GM23248 (cell line): Measurements from ENCODE around the gene TMEM143. TPM values are rescaled to one million over a fixed set of nuclear protein-coding genes. Genes with fewer than 3 reads are reported as not detected.

Source experiments
- DNase-seq: peaks from one replicate; pipeline ENCODE4 v3.0.0-alpha.2; 2015
- H2AFZ ChIP-seq: fragments of 200-600 bp; sonication (generic); 2 replicates; pipeline ENCODE4 v1.6.1; 2016; ENCODE audit warnings: antibody characterized with exemption
- H3F3A ChIP-seq: fragments of 200-600 bp; sonication (generic); 2 replicates; pipeline ENCODE4 v1.6.1; 2016; ENCODE audit warnings: mild to moderate bottlenecking, antibody characterized with exemption, mixed run types; ENCODE audit not compliant: insufficient read depth
- H3K27ac ChIP-seq: fragments of 200-600 bp; sonication (generic); 2 replicates; pipeline ENCODE4 v1.5.1; 2016; ENCODE audit warnings: mild to moderate bottlenecking
- H3K27me3 ChIP-seq: fragments of 200-600 bp; sonication (generic); replicated peaks from 2 replicates; pipeline ENCODE4 v1.6.1; 2016; ENCODE audit warnings: mild to moderate bottlenecking; ENCODE audit not compliant: insufficient read depth
- H3K36me3 ChIP-seq: fragments of 200-600 bp; sonication (generic); 2 replicates; pipeline ENCODE4 v1.6.1; 2016; ENCODE audit warnings: low read depth, mild to moderate bottlenecking
- H3K4me1 ChIP-seq: fragments of 200-600 bp; sonication (generic); 2 replicates; pipeline ENCODE4 v1.6.1; 2016; ENCODE audit warnings: mild to moderate bottlenecking; ENCODE audit not compliant: insufficient read depth
- H3K4me2 ChIP-seq: fragments of 200-600 bp; sonication (generic); one replicate; pipeline ENCODE4 v1.6.1; 2016; ENCODE audit warnings: mild to moderate bottlenecking; ENCODE audit not compliant: unreplicated experiment
- H3K4me3 ChIP-seq: fragments of 200-600 bp; sonication (generic); 2 replicates; pipeline ENCODE4 v1.5.1; 2016; ENCODE audit warnings: mild to moderate bottlenecking
- H3K79me2 ChIP-seq: fragments of 200-600 bp; sonication (generic); 2 replicates; pipeline ENCODE4 v1.6.1; 2016; ENCODE audit warnings: mild to moderate bottlenecking; ENCODE audit not compliant: insufficient read depth
- H3K9ac ChIP-seq: fragments of 200-600 bp; sonication (generic); 2 replicates; pipeline ENCODE4 v1.6.1; 2016; ENCODE audit warnings: mild to moderate bottlenecking
- H3K9me2 ChIP-seq: fragments of 200-600 bp; sonication (generic); 2 replicates; pipeline ENCODE4 v1.6.1; 2016; ENCODE audit warnings: mixed run types, mild to moderate bottlenecking, moderate library complexity; ENCODE audit not compliant: insufficient read depth
- H3K9me3 ChIP-seq: fragments of 200-600 bp; sonication (generic); one replicate; pipeline ENCODE4 v1.6.1; 2017; ENCODE audit warnings: low read depth
- H4K20me1 ChIP-seq: fragments of 200-600 bp; sonication (generic); 2 replicates; pipeline ENCODE4 v1.6.0; 2016; ENCODE audit not compliant: insufficient read depth
- EZH2 ChIP-seq: fragments of 200-600 bp; sonication (generic); IDR thresholded peaks from 2 replicates; pipeline ENCODE4 v1.6.1; 2018; ENCODE audit warnings: antibody characterized with exemption, mild to moderate bottlenecking; ENCODE audit not compliant: insufficient read depth, poor library complexity, severe bottlenecking
- EZH2phosphoT487 ChIP-seq: fragments of 200-600 bp; sonication (generic); IDR thresholded peaks from 2 replicates; pipeline ENCODE4 v1.6.1; 2018; ENCODE audit warnings: antibody characterized with exemption, moderate library complexity, mild to moderate bottlenecking, low read depth; ENCODE audit not compliant: insufficient read depth
- WGBS, 2 experiments: methylation state at CpG; one replicate each; pipeline ENCODE4 v1.1.6; 2015 to 2017; ENCODE audit warnings: low lambda C conversion rate in 2 of 2, low coverage in 1 of 2; ENCODE audit errors: missing lambda C conversion rate in 2 of 2; 5-methylcytosine and 5-hydroxymethylcytosine counted together
- in situ Hi-C: fragments of 300-500 bp; cut with MboI; formaldehyde crosslinking; loops from 2 replicates; pipeline ENCODE4 v1.15.0; 2020
- polyA plus RNA-seq: library from polyadenylated mRNA; unstranded; fragments of >200 nt; fragmentation: Nextera tagmentation; extraction: Ambion mirVana; gene quantifications from 2 replicates; pipeline ENCODE4 v1.2.1, GENCODE V29; 2016
- total RNA-seq: library from RNA; depleted of rRNA; stranded (reverse); fragments of >200 nt; shearing (Covaris generic); gene quantifications from 2 replicates; pipeline ENCODE4 v1.2.3, GENCODE V29; 2014; rRNA removed

TMEM143 gene
- total RNA-seq = 7.6 and 27.1 TPM in 2 replicates
- polyA plus RNA-seq = 8.6 and 9.9 TPM in 2 replicates

- WGBS, 2 experiments = 4% methylated on average over 52 to 59 of the region's 59 CpGs
- TF ChIP-seq EZH2 (no peak), EZH2phosphoT487 (no peak)
- Histone ChIP-seq H3K9me3 (no peaks in the 10 kb centered on the region), H3F3A (no peaks in the 10 kb centered on the region), H4K20me1 (no peaks in the 10 kb centered on the region), H3K4me1 (no peaks in the 10 kb centered on the region), H3K4me2 (peak within 1 kb of the TSS; percentile 92), H3K9ac (peak within 1 kb of the TSS; percentile 85), H3K27me3 (no peaks in the 10 kb centered on the region), H3K79me2 (no peaks in the 10 kb centered on the region), H2AFZ (peak within 1 kb of the TSS; percentile 89), H3K27ac (peak within 1 kb of the TSS; percentile 50), H3K36me3 (no peaks in the 10 kb centered on the region), H3K9me2 (no peaks in the 10 kb centered on the region), H3K4me3 (peak within 1 kb of the TSS; percentile 73)
- DNase-seq = peak; percentile 99
- in situ Hi-C loops = no loop called here
These were observed at the start of gene TMEM143, which contains the start of gene SYNGR4 for GRCh38 chr19:48363810-48364597. Gene TMEM143, minus strand, starts transcription at chr19:48363940. Its CDS starts 20 bp downstream, at chr19:48363920. Gene SYNGR4, plus strand, starts transcription at chr19:48364367. Its CDS starts 1,476 bp downstream, at chr19:48365843.

GRCh38 chr19:48405850-48406249 lies 42.1 kb upstream of the TMEM143 start:
- no peak for TF ChIP-seq EZH2
- TF ChIP-seq EZH2phosphoT487 = no peak
- Histone ChIP-seq H3K9me2 (no peaks in the 10 kb centered on the region), H3F3A (no peaks in the 10 kb centered on the region), H2AFZ (no peak overlapping the region), H3K36me3 (no peaks in the 10 kb centered on the region), H3K9ac (no peak overlapping the region), H3K27ac (no peak overlapping the region), H3K4me1 (no peaks in the 10 kb centered on the region), H3K27me3 (no peaks in the 10 kb centered on the region), H3K9me3 (no peaks in the 10 kb centered on the region), H4K20me1 (no peaks in the 10 kb centered on the region), H3K4me2 (no peak overlapping the region), H3K79me2 (no peaks in the 10 kb centered on the region), H3K4me3 (no peak overlapping the region)
- no peak for DNase-seq
- in situ Hi-C loops = no loop called here
- WGBS, 2 experiments = 81 to 86% methylated on average over 13 of the region's 13 CpGs

DNA sequence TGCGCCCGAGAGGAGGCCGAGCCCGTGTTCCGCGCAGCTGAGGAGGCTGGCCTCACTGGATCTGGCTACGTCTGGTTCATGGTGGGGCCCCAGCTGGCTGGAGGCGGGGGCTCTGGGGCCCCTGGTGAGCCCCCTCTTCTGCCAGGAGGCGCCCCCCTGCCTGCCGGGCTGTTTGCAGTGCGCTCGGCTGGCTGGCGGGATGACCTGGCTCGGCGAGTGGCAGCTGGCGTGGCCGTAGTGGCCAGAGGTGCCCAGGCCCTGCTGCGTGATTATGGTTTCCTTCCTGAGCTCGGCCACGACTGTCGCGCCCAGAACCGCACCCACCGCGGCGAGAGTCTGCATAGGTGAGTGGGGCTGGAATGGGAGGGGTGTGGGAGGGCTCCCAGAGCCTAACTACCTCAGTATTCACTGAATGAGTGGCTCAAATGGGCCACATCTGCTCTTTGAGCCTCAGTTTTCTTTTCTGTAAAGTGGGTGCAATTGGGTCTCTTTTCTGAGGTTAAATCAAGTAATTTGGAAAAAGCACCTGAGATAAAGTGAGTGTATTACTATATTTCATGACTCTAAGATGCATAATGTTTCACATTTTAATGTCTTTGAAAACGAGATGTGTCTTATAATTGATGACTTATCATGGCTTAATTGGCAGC lies 41.4 kb upstream of the TMEM143 start:
- DNase-seq = no peak
- H3K27me3 ChIP-seq = no peaks in the 10 kb centered on the region
- in situ Hi-C loops = no loop called here
- H3K9me3 ChIP-seq = no peaks in the 10 kb centered on the region
- no peaks in the 10 kb centered on the region for H3K4me1 ChIP-seq
- no peaks in the 10 kb centered on the region for H3F3A ChIP-seq
- no peak overlapping the region for H3K4me3 ChIP-seq
- WGBS, 2 experiments = 86 to 92% methylated on average over 25 to 26 of the region's 27 CpGs
- TF ChIP-seq EZH2phosphoT487 (no peak), EZH2 (no peak)
- no peaks in the 10 kb centered on the region for H3K9me2 ChIP-seq
- H2AFZ ChIP-seq = no peak overlapping the region
- H3K79me2 ChIP-seq = no peaks in the 10 kb centered on the region
- no peaks in the 10 kb centered on the region for H3K36me3 ChIP-seq
- H4K20me1 ChIP-seq = no peaks in the 10 kb centered on the region
- no peak overlapping the region for H3K4me2 ChIP-seq
- no peak overlapping the region for H3K9ac ChIP-seq
- no peak overlapping the region for H3K27ac ChIP-seq

DNA sequence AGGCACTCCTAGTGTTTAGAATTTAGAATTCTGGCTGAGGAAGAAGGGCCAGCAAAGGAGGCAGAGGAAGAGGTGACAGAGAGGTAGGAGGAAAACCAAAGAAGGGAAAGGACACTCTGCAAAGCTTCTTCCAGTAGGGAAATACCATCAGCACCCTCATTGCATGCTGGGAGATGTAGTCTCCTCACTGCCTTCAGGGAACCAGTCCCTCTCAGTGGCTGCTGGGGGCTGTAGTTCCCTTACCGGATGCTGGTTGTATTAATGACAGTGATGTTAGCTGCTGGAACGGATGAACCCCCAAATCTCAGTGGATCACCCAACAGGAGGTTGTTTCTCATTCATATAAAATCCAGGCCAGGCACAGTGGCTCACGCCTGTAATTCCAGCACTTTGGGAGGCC lies 39.9 kb upstream of the TMEM143 start:
- Histone ChIP-seq H3F3A (peaks cover 8% of the 10 kb centered on the region), H3K27me3 (no peaks in the 10 kb centered on the region), H4K20me1 (no peaks in the 10 kb centered on the region), H3K4me1 (no peaks in the 10 kb centered on the region), H3K9me3 (no peaks in the 10 kb centered on the region), H3K9me2 (no peaks in the 10 kb centered on the region), H3K36me3 (no peaks in the 10 kb centered on the region), H2AFZ (no peak overlapping the region), H3K9ac (no peak overlapping the region), H3K4me2 (no peak overlapping the region), H3K4me3 (no peak overlapping the region), H3K27ac (no peak overlapping the region), H3K79me2 (no peaks in the 10 kb centered on the region)
- peak; percentile 65 for DNase-seq
- TF ChIP-seq EZH2phosphoT487 (no peak), EZH2 (no peak)
- in situ Hi-C loops = no loop called here
- WGBS, 2 experiments = 63 to 69% methylated on average over 3 of the region's 3 CpGs
